GM12891 (cell line): ENCODE results near the gene TAAR8.

Experiments
- POLR2A ChIP-seq: IDR thresholded peaks from 2 replicates; pipeline ENCODE4 v1.6.1; 2011; ENCODE audit warnings: low read depth, low read length, control low read depth
- POLR2AphosphoS5 ChIP-seq: IDR thresholded peaks from 2 replicates; pipeline ENCODE4 v1.6.1; 2011; ENCODE audit warnings: low read depth, low read length, control low read depth

DNA sequence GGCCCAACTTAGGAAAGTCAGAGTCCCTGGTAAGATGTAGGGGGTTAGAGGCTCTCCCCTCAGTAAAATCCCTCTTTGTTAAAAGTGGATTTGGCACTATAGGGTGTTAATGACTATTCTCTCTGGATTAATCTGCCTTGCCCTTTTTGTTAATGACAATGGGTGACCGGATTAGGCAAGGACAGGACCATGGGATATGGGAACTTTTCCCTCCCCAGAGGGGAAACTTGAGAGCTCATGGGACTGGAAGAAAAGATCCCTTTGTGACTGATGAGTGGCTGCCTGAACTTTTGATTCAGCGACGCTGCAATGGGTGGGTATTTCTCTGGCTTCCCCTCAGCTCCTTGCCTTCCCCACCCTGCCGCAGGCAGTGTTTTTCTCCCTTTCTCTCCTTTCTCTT, 26.6 kb upstream of the TAAR8 start:
- no peak for TF ChIP-seq POLR2AphosphoS5
- TF ChIP-seq POLR2A, result no peak
